HEK293T (cell line): ENCODE results near the gene BCAT1.

Experiments
- ARNT ChIP-seq: fragments of 450-650 bp; IDR thresholded peaks from 2 replicates; pipeline ENCODE4 v1.6.1; 2017; ENCODE audit warnings: mild to moderate bottlenecking
- CTBP1 ChIP-seq: fragments of 450-650 bp; IDR thresholded peaks from 2 replicates; pipeline ENCODE4 v1.6.1; 2016; ENCODE audit warnings: borderline replicate concordance
- ELF4 ChIP-seq: fragments of 450-650 bp; IDR thresholded peaks from 2 replicates; pipeline ENCODE4 v1.6.1; 2017; ENCODE audit warnings: antibody characterized with exemption
- FOXA1 ChIP-seq: fragments of 450-650 bp; IDR thresholded peaks from 2 replicates; pipeline ENCODE4 v1.6.1; 2016; ENCODE audit warnings: mild to moderate bottlenecking
- FOXK2 ChIP-seq: fragments of 450-650 bp; IDR thresholded peaks from 2 replicates; pipeline ENCODE4 v1.6.1; 2016; ENCODE audit warnings: mild to moderate bottlenecking
- FOXM1 ChIP-seq: fragments of 450-650 bp; IDR thresholded peaks from 2 replicates; pipeline ENCODE4 v1.6.1; 2017; ENCODE audit warnings: mild to moderate bottlenecking, borderline replicate concordance
- HDGF ChIP-seq: fragments of 450-650 bp; IDR thresholded peaks from 2 replicates; pipeline ENCODE4 v1.6.1; 2017; ENCODE audit warnings: antibody characterized with exemption, borderline replicate concordance
- L3MBTL2 ChIP-seq: fragments of 450-650 bp; conservative IDR thresholded peaks from 2 replicates; pipeline ENCODE4 v1.6.1; 2016; ENCODE audit warnings: mild to moderate bottlenecking
- LEF1 ChIP-seq: fragments of 450-650 bp; IDR thresholded peaks from 2 replicates; pipeline ENCODE4 v1.6.1; 2017; ENCODE audit warnings: mild to moderate bottlenecking, borderline replicate concordance
- NFRKB ChIP-seq: fragments of 450-650 bp; IDR thresholded peaks from 2 replicates; pipeline ENCODE4 v1.6.1; 2016; ENCODE audit warnings: mild to moderate bottlenecking, moderate library complexity
- PKNOX1 ChIP-seq: fragments of 450-650 bp; IDR thresholded peaks from 2 replicates; pipeline ENCODE4 v1.6.1; 2016
- SP1 ChIP-seq: fragments of 450-650 bp; IDR thresholded peaks from 2 replicates; pipeline ENCODE4 v1.6.1; 2017
- SUZ12 ChIP-seq: fragments of 450-650 bp; IDR thresholded peaks from 2 replicates; pipeline ENCODE4 v1.6.1; 2016; ENCODE audit warnings: mild to moderate bottlenecking
- ZNF384 ChIP-seq: fragments of 450-650 bp; IDR thresholded peaks from 2 replicates; pipeline ENCODE4 v1.6.1; 2016

GRCh38 chr12:24806386-24806785, 142.5 kb downstream of the BCAT1 start:
- TF ChIP-seq CTBP1 (no peak), SUZ12 (no peak), FOXM1 (no peak), PKNOX1 (no peak), LEF1 (no peak), FOXA1 (no peak), FOXK2 (no peak), L3MBTL2 (no peak), ELF4 (no peak), ARNT (no peak), HDGF (no peak), NFRKB (no peak), ZNF384 (no peak), SP1 (no peak)
